Neural crest cell (in vitro differentiated cells): ENCODE results near the gene S100A1. TPM values are rescaled to one million over a fixed set of nuclear protein-coding genes. Genes with fewer than 3 reads are reported as not detected.
A peak's percentile ranks its signal among the peaks of the same experiment; 100 is the strongest.

ENCODE experiments used
- DNase-seq: peaks from one replicate; pipeline ENCODE4 v3.0.0; 2021; ENCODE audit warnings: low read depth, mixed read lengths, low spot score
- H3K27ac Mint-ChIP-seq: one replicate; pipeline ENCODE4 v1.8.0; 2021; ENCODE audit warnings: mild to moderate bottlenecking, mixed read lengths; ENCODE audit not compliant: unreplicated experiment
- H3K27me3 Mint-ChIP-seq: 2 replicates; pipeline ENCODE4 v1.8.0; 2021; ENCODE audit warnings: low read depth, mild to moderate bottlenecking, mixed read lengths
- H3K36me3 Mint-ChIP-seq: 2 replicates; pipeline ENCODE4 v1.8.0; 2021; ENCODE audit warnings: low read depth, mild to moderate bottlenecking, mixed read lengths
- H3K4me1 Mint-ChIP-seq: 2 replicates; pipeline ENCODE4 v1.8.0; 2021; ENCODE audit warnings: mixed read lengths
- H3K4me3 Mint-ChIP-seq: one replicate; pipeline ENCODE4 v1.8.0; 2021; ENCODE audit warnings: mild to moderate bottlenecking, mixed read lengths
- H3K9me3 Mint-ChIP-seq: 2 replicates; pipeline ENCODE4 v1.8.0; 2021; ENCODE audit warnings: mixed read lengths
- CTCF ChIP-seq: fragments of 200-600 bp; sonication (generic); conservative IDR thresholded peaks from 2 replicates; pipeline ENCODE4 v1.5.0; 2021; ENCODE audit warnings: antibody characterized with exemption, mild to moderate bottlenecking
- total RNA-seq: library from RNA; stranded (reverse); gene quantifications from 2 replicates; pipeline ENCODE4 v1.2.1, GENCODE V29; 2021

The S100A1 gene
- total RNA-seq, 1 donor from 2014 or later: not detected

- DNase-seq: no peak
- peaks cover 24% of the 10 kb centered on the region for H3K4me1 Mint-ChIP-seq
- H3K27ac Mint-ChIP-seq: peak overlapping the region; percentile 87
- H3K36me3 Mint-ChIP-seq: no peaks in the 10 kb centered on the region
- H3K9me3 Mint-ChIP-seq: no peaks in the 10 kb centered on the region
- H3K4me3 Mint-ChIP-seq: no peak overlapping the region
- TF ChIP-seq CTCF: no peak
- no peaks in the 10 kb centered on the region for H3K27me3 Mint-ChIP-seq
Measured at GRCh38 chr1:153614189-153614900, 13.9 kb upstream of the S100A1 start.

- Mint-ChIP-seq H3K27me3 (no peaks in the 10 kb centered on the region), H3K9me3 (no peaks in the 10 kb centered on the region), H3K27ac (no peak overlapping the region), H3K4me3 (no peak overlapping the region), H3K4me1 (peaks cover 18% of the 10 kb centered on the region), H3K36me3 (no peaks in the 10 kb centered on the region)
- DNase-seq: no peak
- no peak for TF ChIP-seq CTCF
Measured at GRCh38 chr1:153614906-153615305, 13.3 kb upstream of the S100A1 start.

- Mint-ChIP-seq H3K36me3 (no peaks in the 10 kb centered on the region), H3K27ac (no peak overlapping the region), H3K9me3 (no peaks in the 10 kb centered on the region), H3K4me3 (no peak overlapping the region), H3K27me3 (no peaks in the 10 kb centered on the region), H3K4me1 (peaks cover 13% of the 10 kb centered on the region)
- no peak for TF ChIP-seq CTCF
- DNase-seq: no peak
Measured at GRCh38 chr1:153615406-153615805, 12.8 kb upstream of the S100A1 start.

- Mint-ChIP-seq H3K27me3 (no peaks in the 10 kb centered on the region), H3K27ac (peak within 1 kb of the TSS; percentile 89), H3K36me3 (no peaks in the 10 kb centered on the region), H3K9me3 (no peaks in the 10 kb centered on the region), H3K4me3 (no peak within 1 kb of the TSS), H3K4me1 (peaks cover 11% of the 10 kb centered on the region)
- DNase-seq: no peak
- TF ChIP-seq CTCF: no peak
Measured at GRCh38 chr1:153616144-153616916, 11.9 kb upstream of the S100A1 start, which contains the start of gene S100A14. S100A14 (minus strand) TSS chr1:153616325; CDS start chr1:153615858, 467 bp downstream.

GRCh38 chr1:153616917-153617311 lies 11.3 kb upstream of the S100A1 start:
- Mint-ChIP-seq H3K27ac (no peak overlapping the region), H3K4me1 (peaks cover 5% of the 10 kb centered on the region), H3K4me3 (no peak overlapping the region), H3K27me3 (no peaks in the 10 kb centered on the region), H3K9me3 (no peaks in the 10 kb centered on the region), H3K36me3 (no peaks in the 10 kb centered on the region)
- TF ChIP-seq CTCF: no peak
- no peak for DNase-seq
